Adrenal gland (tissue), 5 donors: ENCODE data around the gene ENTHD1.

Experiments used
- POLR2A ChIP-seq, 2 donors: fragments of 450-650 bp; IDR thresholded peaks; one replicate each; pipeline ENCODE4 v1.6.1; 2017; ENCODE audit warnings: antibody characterized with exemption in 2 of 2, mild to moderate bottlenecking in 2 of 2, moderate library complexity in 1 of 2
- TF ChIP-seq, protein P1 (sequence below), 6 experiments: fragments of 450-650 bp in 4 of 6; fragments of 200-600 bp in 2 of 6; sonication (generic) in 1 of 6; IDR thresholded peaks; 1 replicate in 5 of 6; 2 replicates in 1 of 6; pipeline versions ENCODE4 v1.5.1 to v1.8.0; 2016 to 2021; ENCODE audit warnings: antibody characterized with exemption in 6 of 6, mild to moderate bottlenecking in 2 of 6, moderate library complexity in 1 of 6
- donor health status: DM: no; HTN: no; CAD: no.

DNA sequence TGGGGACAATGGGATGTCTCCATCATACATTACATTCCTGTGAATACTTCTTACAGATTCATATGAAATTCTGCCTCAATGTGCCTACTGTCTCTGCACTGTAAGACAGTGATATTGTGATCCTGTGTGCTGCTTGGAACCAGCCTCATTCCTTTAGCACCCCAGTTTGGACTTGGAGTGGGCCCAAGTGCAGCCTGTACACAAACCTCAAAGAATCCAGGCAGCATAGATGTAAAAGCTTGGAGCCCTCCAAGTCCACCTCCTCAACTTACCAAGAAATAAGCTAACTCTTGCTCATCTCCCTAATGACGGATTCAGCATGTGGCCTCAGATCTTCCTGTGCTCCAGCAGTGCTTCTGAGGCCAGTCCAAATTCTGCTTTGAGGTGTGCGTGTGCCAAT lies 31.7 kb upstream of the ENTHD1 start:
- TF ChIP-seq, protein P1, sequence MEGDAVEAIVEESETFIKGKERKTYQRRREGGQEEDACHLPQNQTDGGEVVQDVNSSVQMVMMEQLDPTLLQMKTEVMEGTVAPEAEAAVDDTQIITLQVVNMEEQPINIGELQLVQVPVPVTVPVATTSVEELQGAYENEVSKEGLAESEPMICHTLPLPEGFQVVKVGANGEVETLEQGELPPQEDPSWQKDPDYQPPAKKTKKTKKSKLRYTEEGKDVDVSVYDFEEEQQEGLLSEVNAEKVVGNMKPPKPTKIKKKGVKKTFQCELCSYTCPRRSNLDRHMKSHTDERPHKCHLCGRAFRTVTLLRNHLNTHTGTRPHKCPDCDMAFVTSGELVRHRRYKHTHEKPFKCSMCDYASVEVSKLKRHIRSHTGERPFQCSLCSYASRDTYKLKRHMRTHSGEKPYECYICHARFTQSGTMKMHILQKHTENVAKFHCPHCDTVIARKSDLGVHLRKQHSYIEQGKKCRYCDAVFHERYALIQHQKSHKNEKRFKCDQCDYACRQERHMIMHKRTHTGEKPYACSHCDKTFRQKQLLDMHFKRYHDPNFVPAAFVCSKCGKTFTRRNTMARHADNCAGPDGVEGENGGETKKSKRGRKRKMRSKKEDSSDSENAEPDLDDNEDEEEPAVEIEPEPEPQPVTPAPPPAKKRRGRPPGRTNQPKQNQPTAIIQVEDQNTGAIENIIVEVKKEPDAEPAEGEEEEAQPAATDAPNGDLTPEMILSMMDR (IDR thresholded peaks at IDR 0.05) = no peak
- TF ChIP-seq POLR2A (IDR thresholded peaks at IDR 0.05) = no peak
